Keratinocyte (primary cell): ENCODE measurements around the gene SFXN4. TPM values are rescaled to one million over a fixed set of nuclear protein-coding genes. Genes with fewer than 3 reads are reported as not detected.
"Not testable (repeated sequence)": the region's sequence is repeated elsewhere in the genome, so short reads cannot be mapped to it uniquely, and the experiment has no call there.

Experiments
- DNase-seq: peaks from one replicate; pipeline ENCODE4 v3.0.0-alpha.2; 2011; ENCODE audit warnings: low read depth, missing footprints, low spot score
- FAIRE-seq: peaks from 2 replicates; lab custom pipeline; 2011; peaks lifted over from hg19 to GRCh38; lab: Jason Lieb, UNC
- H2AFZ ChIP-seq: 2 replicates; pipeline ENCODE4 v1.6.0; 2012; ENCODE audit warnings: low read length, control low read depth, inconsistent platforms; ENCODE audit not compliant: control insufficient read depth
- H3K27ac ChIP-seq: 2 replicates; pipeline ENCODE4 v1.5.1; 2011; ENCODE audit warnings: low read length; ENCODE audit not compliant: control insufficient read depth, insufficient read depth
- H3K27me3 ChIP-seq: 3 replicates; pipeline ENCODE4 v1.6.0; 2011; ENCODE audit warnings: low read length; ENCODE audit not compliant: control insufficient read depth, insufficient read depth; ENCODE audit errors: extremely low read depth
- H3K36me3 ChIP-seq, 2 experiments: 2 replicates in 1 of 2; 3 replicates in 1 of 2; pipeline ENCODE4 v1.5.1; 2011; ENCODE audit warnings: low read length in 2 of 2, mild to moderate bottlenecking in 1 of 2; ENCODE audit not compliant: control insufficient read depth in 2 of 2, insufficient read depth in 2 of 2; ENCODE audit errors: extremely low read depth in 1 of 2
- H3K4me1 ChIP-seq: 3 replicates; pipeline ENCODE4 v1.5.1; 2011; ENCODE audit warnings: low read length; ENCODE audit not compliant: control insufficient read depth, insufficient read depth; ENCODE audit errors: extremely low read depth
- H3K4me2 ChIP-seq: 3 replicates; pipeline ENCODE4 v1.6.0; 2011; ENCODE audit warnings: low read depth, low read length; ENCODE audit not compliant: control insufficient read depth, insufficient read depth; ENCODE audit errors: extremely low read depth
- H3K4me3 ChIP-seq, 3 experiments: fragments of 200-600 bp in 1 of 3; sonication (generic) in 1 of 3; 2 replicates in 2 of 3; 3 replicates in 1 of 3; pipeline ENCODE4 v1.5.1; 2011 to 2016; ENCODE audit warnings: low read length in 3 of 3, mild to moderate bottlenecking in 3 of 3, control low read depth in 2 of 3, inconsistent platforms in 1 of 3, low read depth in 1 of 3, mixed read lengths in 1 of 3, mixed run types in 1 of 3, moderate library complexity in 1 of 3; ENCODE audit not compliant: control insufficient read depth in 2 of 3, insufficient read depth in 2 of 3; ENCODE audit errors: extremely low read depth in 1 of 3
- H3K79me2 ChIP-seq: 2 replicates; pipeline ENCODE4 v1.6.0; 2012; ENCODE audit warnings: low read length; ENCODE audit not compliant: control insufficient read depth, insufficient read depth
- H3K9ac ChIP-seq: 3 replicates; pipeline ENCODE4 v1.6.0; 2011; ENCODE audit warnings: low read length; ENCODE audit not compliant: control insufficient read depth, insufficient read depth; ENCODE audit errors: extremely low read depth
- H3K9me1 ChIP-seq: 3 replicates; pipeline ENCODE4 v1.6.0; 2011; ENCODE audit warnings: low read length; ENCODE audit not compliant: control insufficient read depth, insufficient read depth; ENCODE audit errors: extremely low read depth
- H3K9me3 ChIP-seq: 2 replicates; pipeline ENCODE4 v1.5.1; 2012; ENCODE audit warnings: low read depth, low read length; ENCODE audit not compliant: control insufficient read depth
- H4K20me1 ChIP-seq: 3 replicates; pipeline ENCODE4 v1.6.0; 2011; ENCODE audit warnings: low read length; ENCODE audit not compliant: control insufficient read depth, insufficient read depth; ENCODE audit errors: extremely low read depth
- CTCF ChIP-seq, 3 experiments: IDR thresholded peaks in 1 of 3; conservative IDR thresholded peaks in 1 of 3; optimal IDR thresholded peaks in 1 of 3; 2 replicates in 2 of 3; 3 replicates in 1 of 3; pipeline versions ENCODE3 to v1.5.1; 2011; ENCODE audit warnings: low read length in 3 of 3, mild to moderate bottlenecking in 3 of 3, moderate library complexity in 2 of 3, control low read depth in 1 of 3, inconsistent platforms in 1 of 3; ENCODE audit not compliant: insufficient read depth in 2 of 3; ENCODE audit errors: extremely low read depth in 1 of 3
- EZH2 ChIP-seq: IDR thresholded peaks from one replicate; pipeline ENCODE4 v1.6.1; 2012; ENCODE audit warnings: inconsistent platforms, mild to moderate bottlenecking, low read length, moderate library complexity
- dilution Hi-C: fragments of 300-500 bp; cut with MboI; formaldehyde crosslinking; loops from one replicate; pipeline ENCODE4 v1.7.0; 2020; ENCODE audit warnings: low sequenced_read_pairs; ENCODE audit not compliant: extremely low pct_ligation_motif_present
- polyA plus RNA-seq, 5 experiments: library from polyadenylated mRNA; depleted of rRNA in 3 of 5; stranded (reverse) in 3 of 5; stranded (forward) in 1 of 5; unstranded in 1 of 5; fragments of >200 nt; gene quantifications; 1 replicate in 1 of 5; 2 replicates in 3 of 5; 3 replicates in 1 of 5; pipeline versions ENCODE4 v1.2.1 to v1.2.3, GENCODE V29; 2011 to 2012; ENCODE audit warnings: missing spikeins in 2 of 5, low read depth in 1 of 5, low replicate concordance in 1 of 5

Gene SFXN4
- polyA plus RNA-seq, 1 donor (not counting 4 experiments of a cell fraction or from before 2014, with no cell fraction given) = 27.6 TPM

- H3K9me3 ChIP-seq = no peaks in the 10 kb centered on the region
- H3K79me2 ChIP-seq = no peaks in the 10 kb centered on the region
- DNase-seq = no peak
- no peak overlapping the region for H2AFZ ChIP-seq
- no peak for FAIRE-seq
- H3K4me3 ChIP-seq = no peak overlapping the region
- no peak overlapping the region for H3K9ac ChIP-seq
- dilution Hi-C loops = no loop called here
- H3K9me1 ChIP-seq = no peaks in the 10 kb centered on the region
- peaks cover 9 to 11% of the 10 kb centered on the region in 2 experiments for H3K36me3 ChIP-seq
- H3K27ac ChIP-seq = no peak overlapping the region
- TF ChIP-seq CTCF (optimal IDR thresholded peaks at IDR 0.05 in 1 of 3, IDR thresholded peaks at IDR 0.05 in 1 of 3, conservative IDR thresholded peaks at IDR 0.05 in 1 of 3; ENCODE audit: extremely low read depth in 1 of 3, insufficient read depth in 2 of 3, low read length in 3 of 3) (no peak), EZH2 (no peak)
- H3K4me2 ChIP-seq = no peak overlapping the region
- H4K20me1 ChIP-seq = no peaks in the 10 kb centered on the region
- no peaks in the 10 kb centered on the region for H3K4me1 ChIP-seq
- no peaks in the 10 kb centered on the region for H3K27me3 ChIP-seq
Observed at GRCh38 chr10:119138346-119139306, 26.9 kb downstream of the SFXN4 start.

GRCh38 chr10:119137878-119138277, 27.6 kb downstream of the SFXN4 start:
- H3K9me3 ChIP-seq, dilution Hi-C loops, H3K27ac ChIP-seq, H3K9me1 ChIP-seq, H3K79me2 ChIP-seq, H3K4me2 ChIP-seq, H3K4me3 ChIP-seq, DNase-seq, H3K9ac ChIP-seq, H4K20me1 ChIP-seq, H3K4me1 ChIP-seq, H3K27me3 ChIP-seq, H2AFZ ChIP-seq, FAIRE-seq: not testable (repeated sequence)
- peaks cover 13 to 16% of the 10 kb centered on the region in 2 experiments for H3K36me3 ChIP-seq
